Ishikawa (cell line): Measurements from ENCODE around the gene ACSF3.

Experiments
- EGR1 ChIP-seq: IDR thresholded peaks from 2 replicates; pipeline ENCODE4 v1.6.1; 2012
- EP300 ChIP-seq: IDR thresholded peaks from 2 replicates; pipeline ENCODE4 v1.6.1; 2012; ENCODE audit warnings: borderline replicate concordance
- MAX ChIP-seq: IDR thresholded peaks from 2 replicates; pipeline ENCODE4 v1.6.1; 2012
- NFIC ChIP-seq: IDR thresholded peaks from 2 replicates; pipeline ENCODE4 v1.6.1; 2012
- RAD21 ChIP-seq: IDR thresholded peaks from 2 replicates; pipeline ENCODE4 v1.6.1; 2012; ENCODE audit warnings: low read depth
- REST ChIP-seq: IDR thresholded peaks from 2 replicates; pipeline ENCODE4 v1.6.1; 2012; ENCODE audit warnings: low read depth, mild to moderate bottlenecking
- TCF12 ChIP-seq: IDR thresholded peaks from 2 replicates; pipeline ENCODE4 v1.6.1; 2012; ENCODE audit warnings: low read depth
- TEAD4 ChIP-seq: IDR thresholded peaks from 2 replicates; pipeline ENCODE4 v1.6.1; 2012
- YY1 ChIP-seq: IDR thresholded peaks from 2 replicates; pipeline ENCODE4 v1.6.1; 2012; ENCODE audit warnings: low read depth

GRCh38 chr16:89143201-89143741 is 49.6 kb downstream of the ACSF3 start:
- no peak for TF ChIP-seq YY1
- TF ChIP-seq TCF12: no peak
- no peak for TF ChIP-seq EP300
- TF ChIP-seq NFIC: no peak
- TF ChIP-seq MAX: no peak
- no peak for TF ChIP-seq RAD21
- no peak for TF ChIP-seq REST
- no peak for TF ChIP-seq EGR1
- no peak for TF ChIP-seq TEAD4
